ENCODE measurements around the gene RPSA.

Gene RPSA

GRCh38 chr3:39410893-39411292, 4.4 kb downstream of the RPSA start:
- no peak for TF ChIP-seq TCF4 (CRISPR knock-in tag; IDR thresholded peaks at IDR 0.05; ENCODE audit: borderline replicate concordance)
- no peak for ATAC-seq

GRCh38 chr3:39412668-39413260, 6.2 kb downstream of the RPSA start:
- no peak for TF ChIP-seq ZC3H10 (CRISPR knock-in tag; IDR thresholded peaks at IDR 0.05)
- no peak for TF ChIP-seq ISL1 (CRISPR knock-in tag; IDR thresholded peaks at IDR 0.05)
- no peak for TF ChIP-seq PPARA (CRISPR knock-in tag; IDR thresholded peaks at IDR 0.05; ENCODE audit: borderline replicate concordance)
- TF ChIP-seq ESRRG (CRISPR knock-in tag; IDR thresholded peaks at IDR 0.05): no peak
- no peak for TF ChIP-seq TSHZ2 (CRISPR knock-in tag; IDR thresholded peaks at IDR 0.05)
- no peak for TF ChIP-seq GLIS3 (CRISPR knock-in tag; IDR thresholded peaks at IDR 0.05)
- no peak for TF ChIP-seq OSR1 (CRISPR knock-in tag; IDR thresholded peaks at IDR 0.05)
- no peak for TF ChIP-seq TCF4 (CRISPR knock-in tag; IDR thresholded peaks at IDR 0.05; ENCODE audit: borderline replicate concordance)
- TF ChIP-seq ZNF70 (CRISPR knock-in tag; IDR thresholded peaks at IDR 0.05): no peak
- TF ChIP-seq ZFP3 (CRISPR knock-in tag; IDR thresholded peaks at IDR 0.05): no peak
- TF ChIP-seq CSDC2 (CRISPR knock-in tag; IDR thresholded peaks at IDR 0.05): no peak
- TF ChIP-seq ZNF565 (CRISPR knock-in tag; conservative IDR thresholded peaks at IDR 0.05; ENCODE audit: low read depth): no peak
- no peak for TF ChIP-seq BACH2 (CRISPR knock-in tag; IDR thresholded peaks at IDR 0.05; ENCODE audit: borderline replicate concordance)
- no peak for TF ChIP-seq RARB (CRISPR knock-in tag; IDR thresholded peaks at IDR 0.05)
- TF ChIP-seq ZNF8 (CRISPR knock-in tag; IDR thresholded peaks at IDR 0.05): no peak
- TF ChIP-seq ZFP30 (CRISPR knock-in tag; IDR thresholded peaks at IDR 0.05): no peak
- no peak for TF ChIP-seq CSRNP3 (CRISPR knock-in tag; IDR thresholded peaks at IDR 0.05)
- TF ChIP-seq TOX (CRISPR knock-in tag; IDR thresholded peaks at IDR 0.05; ENCODE audit: borderline replicate concordance): no peak
- ATAC-seq: no peak

GRCh38 chr3:39413691-39414420, 7.3 kb downstream of the RPSA start:
- TF ChIP-seq CREB5 (CRISPR knock-in tag; IDR thresholded peaks at IDR 0.05; ENCODE audit: low read depth) (0 out of 2 replicates have a peak, but pooled peaks have one; percentile 9), RARB (CRISPR knock-in tag; IDR thresholded peaks at IDR 0.05) (no peak), ESRRG (CRISPR knock-in tag; IDR thresholded peaks at IDR 0.05) (0 out of 2 replicates have a peak, but pooled peaks have one; percentile 6)
- peak; percentile 2; the same call in 2 of the 3 replicates for ATAC-seq

- peak; percentile 19 for ATAC-seq
- no peak for TF ChIP-seq SNAI2 (CRISPR knock-in tag; IDR thresholded peaks at IDR 0.05)
- TF ChIP-seq POU6F1 (CRISPR knock-in tag; IDR thresholded peaks at IDR 0.05; ENCODE audit: borderline replicate concordance, low read depth): no peak
- TF ChIP-seq RARB (CRISPR knock-in tag; IDR thresholded peaks at IDR 0.05): peak; percentile 12; the same call in 1 of the 2 replicates
- TF ChIP-seq ZNF565 (CRISPR knock-in tag; conservative IDR thresholded peaks at IDR 0.05; ENCODE audit: low read depth): no peak
- no peak for TF ChIP-seq ZNF8 (CRISPR knock-in tag; IDR thresholded peaks at IDR 0.05)
- no peak for TF ChIP-seq CREB5 (CRISPR knock-in tag; IDR thresholded peaks at IDR 0.05; ENCODE audit: low read depth)
- TF ChIP-seq TSHZ2 (CRISPR knock-in tag; IDR thresholded peaks at IDR 0.05): no peak
- TF ChIP-seq ESRRG (CRISPR knock-in tag; IDR thresholded peaks at IDR 0.05): 0 out of 2 replicates have a peak, but pooled peaks have one; percentile 10
- no peak for TF ChIP-seq ZFP3 (CRISPR knock-in tag; IDR thresholded peaks at IDR 0.05)
- no peak; the same call in 1 of the 2 replicates for TF ChIP-seq ZC3H10 (CRISPR knock-in tag; IDR thresholded peaks at IDR 0.05)
- TF ChIP-seq ISL1 (CRISPR knock-in tag; IDR thresholded peaks at IDR 0.05): no peak
These were observed 7.9 kb downstream of the RPSA start for GRCh38 chr3:39414421-39414907.

Data from SK-N-SH treated with all-trans-retinoic acid at 6 μM for 48 hours (cell line).